GM12872 (cell line): ENCODE data around the gene TSPYL1.

Source experiments
- TF ChIP-seq, protein P1 (sequence below): IDR thresholded peaks from 3 replicates; pipeline ENCODE4 v1.5.1; 2011; ENCODE audit warnings: low read depth, mild to moderate bottlenecking, low read length, moderate library complexity; ENCODE audit not compliant: insufficient read depth

Gene TSPYL1

DNA sequence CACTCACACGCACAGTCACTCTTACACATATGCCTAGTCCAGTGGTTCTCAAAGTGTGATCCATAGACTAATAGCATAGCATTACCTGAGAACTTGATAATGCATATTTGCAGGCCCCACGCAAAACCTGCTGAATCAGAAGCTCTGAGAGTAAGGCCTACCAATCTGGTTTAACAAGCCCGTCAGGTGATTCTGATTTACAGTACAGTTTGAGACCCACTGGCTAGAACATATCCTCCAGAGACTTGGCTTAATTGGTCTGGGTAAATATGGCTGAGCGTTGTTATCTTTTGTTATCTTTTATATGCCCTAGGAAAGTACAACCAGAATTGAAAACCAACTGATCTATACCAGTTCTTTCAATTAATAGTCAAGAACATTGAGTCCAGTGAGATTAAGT, 35.4 kb downstream of the TSPYL1 start:
- TF ChIP-seq, protein P1, sequence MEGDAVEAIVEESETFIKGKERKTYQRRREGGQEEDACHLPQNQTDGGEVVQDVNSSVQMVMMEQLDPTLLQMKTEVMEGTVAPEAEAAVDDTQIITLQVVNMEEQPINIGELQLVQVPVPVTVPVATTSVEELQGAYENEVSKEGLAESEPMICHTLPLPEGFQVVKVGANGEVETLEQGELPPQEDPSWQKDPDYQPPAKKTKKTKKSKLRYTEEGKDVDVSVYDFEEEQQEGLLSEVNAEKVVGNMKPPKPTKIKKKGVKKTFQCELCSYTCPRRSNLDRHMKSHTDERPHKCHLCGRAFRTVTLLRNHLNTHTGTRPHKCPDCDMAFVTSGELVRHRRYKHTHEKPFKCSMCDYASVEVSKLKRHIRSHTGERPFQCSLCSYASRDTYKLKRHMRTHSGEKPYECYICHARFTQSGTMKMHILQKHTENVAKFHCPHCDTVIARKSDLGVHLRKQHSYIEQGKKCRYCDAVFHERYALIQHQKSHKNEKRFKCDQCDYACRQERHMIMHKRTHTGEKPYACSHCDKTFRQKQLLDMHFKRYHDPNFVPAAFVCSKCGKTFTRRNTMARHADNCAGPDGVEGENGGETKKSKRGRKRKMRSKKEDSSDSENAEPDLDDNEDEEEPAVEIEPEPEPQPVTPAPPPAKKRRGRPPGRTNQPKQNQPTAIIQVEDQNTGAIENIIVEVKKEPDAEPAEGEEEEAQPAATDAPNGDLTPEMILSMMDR, result no peak

DNA sequence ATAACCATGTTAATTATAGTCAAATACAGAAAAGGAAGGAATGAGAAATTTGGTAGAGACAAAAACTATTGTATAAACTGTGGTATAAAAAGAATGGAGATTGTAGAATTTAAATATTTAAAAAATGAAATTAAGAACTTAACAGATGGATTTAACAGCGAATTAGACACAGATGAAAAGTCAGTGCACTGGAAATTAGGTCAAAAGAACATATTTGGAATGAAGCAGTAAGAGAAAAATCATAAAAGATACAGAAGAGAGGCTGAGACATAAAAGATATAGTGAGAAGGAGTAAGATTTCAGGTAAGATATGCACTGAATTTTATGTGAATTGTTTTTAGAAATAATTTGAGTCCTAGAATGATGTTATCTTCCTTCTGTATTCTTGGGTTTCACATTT, 39.9 kb downstream of the TSPYL1 start:
- TF ChIP-seq, protein P1, result no peak

DNA sequence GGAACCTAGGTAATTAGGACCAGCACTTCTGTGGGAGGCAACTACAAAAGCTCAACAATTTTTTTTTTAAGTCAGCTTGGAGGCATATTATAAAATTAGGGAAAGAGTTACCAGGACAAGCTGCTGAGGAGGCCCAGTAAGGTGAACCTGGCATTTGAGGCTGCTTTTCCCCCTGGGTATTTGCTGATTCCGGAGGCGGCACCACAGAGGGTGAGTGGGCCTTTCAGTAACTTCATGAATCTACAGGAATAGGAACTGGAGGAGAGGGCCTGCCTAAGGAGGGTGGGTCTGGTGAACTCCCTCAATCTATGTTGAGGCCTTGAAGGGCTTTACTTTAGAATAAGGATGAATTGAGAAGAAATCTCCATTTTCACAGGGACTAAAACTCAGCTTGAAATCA, 40.5 kb downstream of the TSPYL1 start:
- TF ChIP-seq, protein P1, result no peak

DNA sequence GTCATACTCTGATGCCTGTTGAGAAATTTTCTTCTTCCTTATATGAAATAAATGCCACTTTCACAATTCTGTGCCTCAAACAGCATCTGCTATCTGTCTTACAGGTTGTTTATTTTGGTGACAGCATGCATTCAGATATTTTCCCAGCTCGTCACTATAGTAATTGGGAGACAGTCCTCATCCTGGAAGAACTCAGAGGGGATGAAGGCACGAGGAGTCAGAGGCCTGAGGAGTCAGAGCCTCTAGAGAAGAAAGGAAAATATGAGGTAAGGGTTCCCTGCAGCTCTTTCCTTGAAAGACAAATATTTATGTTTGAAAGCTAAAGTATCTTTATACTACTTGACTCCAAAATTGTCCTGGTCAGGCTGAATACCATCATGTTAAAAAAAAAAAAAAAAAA, 41.6 kb downstream of the TSPYL1 start:
- TF ChIP-seq, protein P1, result no peak

DNA sequence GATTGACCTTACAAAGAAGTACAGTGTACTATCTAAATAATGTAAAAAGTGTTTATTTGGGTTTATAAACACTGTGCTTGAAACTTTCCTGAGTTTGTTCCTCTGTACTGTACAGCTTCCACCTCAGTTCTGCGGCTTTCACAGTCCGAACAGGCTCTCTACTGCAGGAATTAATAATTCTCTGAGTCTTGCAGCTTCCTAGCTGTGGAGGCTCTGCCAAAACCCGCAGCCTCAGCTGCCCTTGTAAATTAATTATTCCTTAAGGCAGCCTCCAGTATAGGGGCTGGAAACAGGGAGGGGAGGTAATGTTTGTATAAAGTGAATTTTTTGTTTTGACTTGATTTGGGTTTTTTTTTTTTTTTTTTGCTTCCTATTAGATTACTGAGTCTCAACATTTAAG, 45.0 kb downstream of the TSPYL1 start:
- TF ChIP-seq, protein P1, result no peak

DNA sequence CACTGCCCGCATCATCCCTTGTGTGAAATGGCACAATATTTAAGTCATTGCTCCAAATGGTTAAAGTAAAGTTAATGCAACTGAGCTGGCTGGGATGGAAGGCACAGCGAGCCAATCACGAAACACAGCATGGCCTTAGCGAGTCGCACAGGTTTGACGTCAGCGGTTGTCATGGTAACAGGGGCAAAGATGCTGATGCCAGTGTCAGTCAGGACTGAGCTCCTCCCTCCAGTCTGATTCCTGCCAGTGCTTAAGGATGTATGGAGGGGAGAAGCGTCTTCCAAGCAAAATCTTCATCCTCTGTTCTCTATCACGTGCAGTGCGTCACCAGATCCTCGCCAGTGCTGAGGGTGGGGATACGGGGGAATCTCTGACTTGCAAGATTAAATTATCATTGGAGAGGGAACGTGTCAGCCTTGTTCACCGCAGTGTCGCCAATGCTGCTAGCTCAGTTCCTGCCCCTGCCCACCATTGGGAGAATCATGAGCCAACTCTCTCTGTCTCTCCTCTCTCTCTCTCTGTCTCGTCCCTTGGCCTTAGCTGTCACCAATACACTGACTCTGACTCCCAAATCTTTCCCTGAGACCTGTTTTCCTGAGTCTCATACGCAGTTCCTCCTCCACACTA, 50.3 kb downstream of the TSPYL1 start:
- TF ChIP-seq, protein P1, result no peak
